GM18499 (cell line): ENCODE measurements around the gene C1orf232.

ENCODE experiments used
- ATAC-seq: cut with Tn5 transposase; IDR thresholded peaks from one replicate; pipeline ENCODE4 v1.9.1; 2021; ENCODE audit warnings: moderate number of reproducible peaks; ENCODE audit not compliant: insufficient read depth, unreplicated experiment

The C1orf232 gene

DNA sequence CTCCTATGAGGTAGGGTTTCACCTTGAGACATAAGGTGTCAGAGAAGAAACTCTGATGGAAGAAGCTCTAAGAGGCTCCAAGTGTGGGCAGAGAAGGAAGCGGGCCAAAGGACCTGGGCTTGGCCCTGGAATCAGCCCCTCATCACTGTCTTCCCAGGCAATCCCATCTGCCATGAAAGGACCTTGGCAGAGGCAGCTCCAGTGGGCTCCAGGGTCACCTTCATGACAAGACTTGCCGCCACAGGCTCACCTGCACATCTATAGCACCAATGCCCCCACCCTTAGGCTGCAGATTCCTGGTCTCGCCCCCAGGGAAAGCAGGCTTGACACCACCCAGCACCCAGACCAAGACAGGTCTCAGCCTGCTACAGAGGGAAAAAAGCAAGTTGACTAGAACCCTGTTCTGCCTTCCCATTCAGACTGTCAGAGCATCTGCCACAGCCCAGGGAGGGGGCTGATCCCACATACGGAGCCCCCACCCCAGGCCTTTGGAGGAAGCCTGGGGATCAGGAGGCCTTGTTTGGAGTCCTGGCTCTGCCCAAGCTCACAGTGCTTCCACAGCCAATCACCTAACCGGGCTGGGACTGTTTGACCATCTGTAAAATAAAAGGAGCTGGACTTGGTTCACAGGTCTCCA is 10.4 kb downstream of the C1orf232 start:
- ATAC-seq = no peak

DNA sequence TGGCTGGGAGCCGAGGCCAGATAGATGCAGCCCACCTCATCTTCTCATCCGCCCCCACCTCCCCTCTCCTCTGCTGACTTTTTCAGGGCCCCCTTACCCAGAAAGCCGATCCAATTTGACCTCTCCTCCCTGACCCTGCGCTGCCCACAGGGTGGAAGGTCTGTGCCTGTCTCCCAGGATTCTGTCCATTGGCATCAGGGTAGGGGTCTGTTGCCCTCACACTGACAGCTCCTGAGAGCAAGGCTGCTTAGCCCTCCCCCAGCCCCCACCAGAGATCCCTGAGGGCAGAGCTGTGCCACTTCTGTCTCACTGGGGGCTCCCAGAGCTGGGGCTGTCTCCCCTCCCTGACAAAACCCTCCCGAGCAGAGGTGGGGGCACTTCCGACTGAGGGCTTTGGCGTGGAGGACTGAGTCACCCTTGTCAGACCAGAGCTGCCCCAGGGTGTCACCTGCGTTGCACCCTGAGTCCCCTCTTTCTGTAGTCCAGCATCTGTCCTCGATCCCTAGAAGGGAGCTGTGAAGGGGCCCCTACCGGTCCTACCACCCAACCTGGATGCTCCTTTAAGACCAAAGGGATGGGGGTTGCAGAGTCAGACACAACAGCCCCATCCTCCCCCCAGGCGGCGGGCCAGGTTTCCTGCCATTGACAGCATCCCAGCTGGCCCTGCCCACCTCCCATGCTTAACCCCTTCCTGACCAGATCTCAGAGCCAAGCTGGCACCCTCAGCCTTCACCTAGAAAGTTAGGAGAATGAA is 12.3 kb downstream of the C1orf232 start:
- ATAC-seq = no peak

DNA sequence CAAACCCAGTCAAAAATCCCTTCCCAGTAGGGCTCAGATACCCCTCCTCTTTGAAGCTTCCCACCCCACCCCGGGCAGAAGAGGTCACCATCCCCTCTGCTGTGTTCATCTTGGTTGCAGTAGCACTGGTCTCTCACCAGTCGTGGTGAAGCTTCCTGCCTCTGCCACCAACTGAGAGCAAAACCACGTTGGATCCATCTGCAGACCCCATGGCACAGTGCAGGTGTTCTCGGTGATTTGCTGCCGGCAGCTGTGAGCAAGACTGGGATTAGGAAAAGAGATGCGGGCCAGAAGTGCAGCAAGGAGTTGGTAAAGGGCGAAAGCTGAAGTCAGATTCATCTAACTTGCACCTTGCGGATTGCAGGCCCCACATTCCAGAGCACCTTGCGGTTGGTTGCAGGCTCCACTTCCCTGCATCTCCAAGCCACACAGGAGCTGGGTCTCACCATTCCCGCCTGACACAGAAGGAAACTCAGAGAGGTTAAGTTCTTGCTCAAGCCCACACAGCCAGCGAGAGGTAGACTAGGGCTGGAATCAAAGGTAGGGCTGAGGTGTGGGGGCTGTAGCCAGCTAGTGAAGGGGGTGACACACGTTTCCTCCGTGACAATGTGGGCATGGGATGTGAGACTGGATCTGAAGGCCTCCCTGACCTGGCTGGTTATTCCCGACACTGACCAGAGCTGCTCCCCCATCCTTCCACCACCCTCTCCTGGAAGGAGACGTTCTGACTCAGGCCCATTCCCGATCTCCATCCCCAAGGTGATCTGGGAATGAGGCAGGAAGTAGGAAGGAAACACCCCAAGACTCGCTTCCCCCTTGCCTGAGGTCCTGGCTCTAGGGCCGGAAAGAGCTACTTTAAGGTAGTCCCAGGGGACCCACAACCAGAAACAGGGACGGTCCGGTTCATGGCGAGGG is 13.1 kb downstream of the C1orf232 start:
- no peak for ATAC-seq

DNA sequence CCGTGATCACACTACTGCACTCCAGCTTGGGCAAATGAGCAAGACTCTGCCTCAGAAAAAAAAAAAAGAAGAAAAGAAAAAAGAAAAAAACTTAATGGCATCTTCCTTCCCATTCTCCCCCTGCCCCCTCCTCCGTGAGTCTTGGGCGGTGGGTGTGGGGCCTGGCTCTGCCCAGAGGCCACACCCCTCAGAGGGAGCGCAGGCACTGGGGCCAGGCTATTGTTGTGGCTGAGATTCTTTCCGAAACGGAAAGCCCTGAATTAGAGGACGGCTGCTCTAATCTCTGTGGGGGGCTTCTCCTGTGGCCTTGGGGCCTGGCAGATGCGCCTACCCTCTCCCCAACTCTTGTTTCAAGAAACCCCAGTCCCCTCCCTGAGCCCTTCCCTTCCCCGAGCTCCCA is 14.0 kb downstream of the C1orf232 start:
- ATAC-seq = no peak

DNA sequence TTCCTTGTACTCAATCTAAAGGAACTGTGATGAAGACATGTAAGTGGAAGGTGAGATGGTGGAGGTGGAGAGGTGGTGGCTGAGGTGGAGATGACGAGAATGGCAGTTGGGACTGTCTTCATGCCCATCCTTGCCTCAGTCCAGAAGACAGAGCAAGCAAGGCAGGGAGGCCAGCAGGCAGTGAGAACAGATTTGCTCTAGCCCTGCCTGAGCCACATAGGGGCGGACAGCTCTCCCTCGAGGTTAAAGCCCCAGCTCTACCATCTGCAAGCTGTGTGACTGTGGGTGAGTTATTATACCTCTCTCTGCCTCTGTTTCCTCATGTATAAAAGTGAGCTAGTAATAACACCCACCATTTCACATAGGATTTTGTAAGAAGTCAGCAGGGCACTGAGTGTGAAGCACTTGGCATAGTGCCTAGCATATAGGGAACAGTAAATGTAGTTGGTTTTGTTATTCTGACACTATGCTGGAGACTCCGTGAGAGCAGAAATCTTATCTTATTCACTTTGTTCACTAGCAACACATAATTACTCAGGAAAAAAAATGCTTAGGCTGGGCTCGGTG is 14.7 kb downstream of the C1orf232 start:
- no peak for ATAC-seq

DNA sequence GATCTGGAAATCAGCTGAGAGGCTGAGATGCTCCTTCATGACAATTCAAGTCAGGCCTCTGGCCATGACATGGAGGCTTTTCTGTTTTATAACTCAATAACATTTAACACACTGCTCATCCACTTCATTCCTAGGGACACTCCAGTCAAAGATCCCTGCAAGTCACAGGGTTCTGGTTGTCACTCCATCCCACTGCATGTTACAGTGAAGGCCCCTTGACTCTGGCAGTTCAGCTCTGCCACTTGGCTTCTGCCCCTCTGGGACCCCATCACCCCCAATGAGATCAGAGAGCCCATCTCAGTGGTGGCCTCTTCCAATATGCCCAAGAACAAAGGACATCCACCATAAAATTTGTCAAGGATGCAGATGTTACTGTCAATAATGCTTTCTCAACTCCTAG is 19.9 kb downstream of the C1orf232 start:
- ATAC-seq = no peak

DNA sequence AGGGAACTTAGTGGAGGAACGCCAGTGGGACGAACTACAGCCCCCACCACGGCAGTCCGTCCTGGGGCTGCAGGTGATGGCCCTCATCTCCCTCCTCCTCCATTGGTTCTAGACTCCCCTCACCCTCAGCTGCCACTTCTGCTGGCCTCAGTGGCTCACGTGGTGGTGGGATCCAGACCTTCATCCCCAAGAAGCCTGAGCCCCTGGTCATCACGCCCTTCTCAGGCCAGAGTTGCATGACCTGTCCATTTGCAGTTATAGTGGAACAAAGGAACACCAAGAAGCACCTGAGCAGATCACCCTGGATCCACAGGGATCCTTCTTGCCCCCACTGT is 22.8 kb downstream of the C1orf232 start:
- ATAC-seq = no peak

DNA sequence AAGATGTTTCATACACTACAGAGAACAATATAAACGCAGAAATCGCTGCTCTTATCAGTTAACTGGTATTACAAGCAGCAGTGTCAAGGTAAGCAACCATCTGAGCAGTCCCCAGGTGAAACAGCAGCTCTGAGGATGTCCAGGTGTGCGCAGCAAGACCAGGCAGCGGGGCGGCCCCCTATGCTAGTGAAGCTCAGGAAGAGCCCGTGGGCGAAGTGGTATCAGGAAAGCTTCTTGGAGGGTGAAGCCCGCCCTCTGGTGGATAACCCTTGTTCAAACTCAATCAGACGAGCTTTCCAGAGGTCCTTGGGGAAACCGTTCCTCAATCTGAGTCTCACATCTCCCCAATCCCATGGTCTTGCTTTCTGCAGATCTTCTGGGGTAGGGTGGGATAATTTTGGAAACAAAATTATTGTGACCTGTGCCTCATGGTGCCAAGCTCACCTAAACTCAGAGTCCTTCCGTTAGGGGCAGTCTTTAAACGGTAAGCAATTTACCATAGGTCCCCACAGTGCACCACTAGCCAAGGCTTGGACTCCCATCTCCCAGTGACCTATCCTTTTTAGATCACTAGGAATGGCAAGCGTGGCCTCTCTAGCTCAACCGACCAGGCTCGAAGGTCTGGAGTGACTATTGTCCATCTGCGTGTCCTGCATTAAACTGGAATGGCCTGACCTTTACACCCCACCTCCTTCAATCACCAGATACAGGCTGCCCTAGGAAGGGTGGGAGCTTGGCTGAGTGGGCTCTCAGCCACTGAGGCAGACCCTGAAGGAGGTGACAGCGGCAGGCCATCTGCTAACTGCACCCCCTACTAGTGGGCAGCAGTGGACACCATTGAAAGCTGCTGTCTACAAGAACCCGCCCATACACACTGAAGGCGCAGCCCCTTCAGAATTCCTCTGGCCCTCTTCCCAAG is 23.5 kb downstream of the C1orf232 start:
- no peak for ATAC-seq

DNA sequence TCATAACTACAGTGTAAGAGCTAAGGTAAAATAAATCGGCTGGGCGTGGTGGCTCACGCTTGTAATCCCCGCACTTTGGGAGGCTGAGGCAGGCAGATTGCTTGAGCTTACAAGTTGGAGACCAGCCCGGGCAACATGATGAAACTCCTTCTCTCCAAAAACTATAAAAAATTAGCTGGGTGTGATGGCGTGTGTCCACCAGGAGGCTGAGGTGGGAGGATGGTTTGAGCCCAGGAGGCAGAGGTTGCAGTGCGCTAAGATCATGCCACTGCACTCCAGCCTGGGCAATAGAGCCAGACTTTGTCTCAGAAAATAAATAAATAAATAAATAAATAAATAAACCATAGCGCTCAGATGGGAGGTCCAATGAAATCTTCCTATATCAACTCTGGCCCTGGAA is 26.6 kb downstream of the C1orf232 start:
- ATAC-seq = no peak

DNA sequence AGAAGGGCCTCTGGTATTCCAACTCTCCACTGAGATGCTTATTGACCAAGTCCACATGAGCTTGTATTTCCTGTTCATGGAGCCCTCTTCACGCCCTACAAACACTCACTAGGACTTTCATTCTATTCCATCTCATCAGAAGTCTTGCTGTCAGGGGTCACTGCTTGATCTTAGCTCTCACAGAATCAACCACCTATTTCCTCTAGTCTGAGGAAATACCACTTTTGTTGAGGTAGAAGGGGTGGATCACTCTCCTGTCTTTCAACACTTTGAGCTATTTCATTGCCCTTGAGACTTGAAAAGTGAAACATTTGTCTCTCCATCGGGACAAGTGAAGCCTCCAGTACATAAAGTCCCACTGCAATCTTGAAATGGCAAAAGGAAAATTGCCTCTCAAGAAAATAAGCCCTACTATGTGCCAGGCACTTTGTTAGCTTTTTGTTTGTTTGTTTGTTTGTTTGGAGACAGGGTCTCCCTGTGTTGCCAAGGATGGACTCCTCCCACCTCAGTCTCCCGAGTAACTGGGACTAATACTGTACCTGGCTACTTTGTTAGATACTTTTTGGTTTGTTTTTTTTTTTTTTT is 29.7 kb downstream of the C1orf232 start:
- ATAC-seq = no peak

DNA sequence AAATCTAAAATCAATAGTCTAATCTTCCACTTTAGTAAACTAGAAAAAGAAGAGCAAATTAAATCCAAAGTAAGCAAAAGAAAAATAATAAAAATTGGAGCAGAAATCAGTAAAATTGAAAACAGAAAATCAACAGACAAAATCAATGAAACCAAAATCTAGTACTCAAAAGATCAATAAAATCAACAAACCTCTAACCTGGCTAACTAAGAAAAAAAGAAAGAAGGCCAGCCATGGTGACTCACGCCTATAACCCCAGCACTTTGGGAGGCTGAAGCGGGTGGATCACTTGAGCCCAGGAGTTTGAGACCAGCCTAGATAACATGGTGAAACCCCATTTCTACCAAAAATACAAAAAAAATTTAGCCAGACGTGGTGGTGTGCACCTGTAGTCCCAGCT is 34.3 kb downstream of the C1orf232 start:
- no peak for ATAC-seq

DNA sequence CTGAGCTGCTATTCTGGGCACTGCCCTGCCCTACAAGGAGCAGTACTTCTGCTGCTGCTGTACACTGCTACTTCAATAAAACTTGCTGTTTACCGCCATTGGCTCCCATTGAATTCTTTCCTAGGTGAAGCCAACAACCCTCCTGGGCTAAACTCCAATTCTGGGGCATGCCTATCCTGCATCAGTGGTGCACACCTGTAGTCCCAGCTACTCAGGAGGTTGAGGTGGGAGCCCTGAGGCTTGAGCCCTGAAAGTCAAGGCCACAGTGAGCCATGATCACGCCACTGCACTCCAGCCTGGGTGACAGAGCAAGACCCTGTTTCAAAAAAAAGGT is 36.0 kb downstream of the C1orf232 start:
- no peak for ATAC-seq

DNA sequence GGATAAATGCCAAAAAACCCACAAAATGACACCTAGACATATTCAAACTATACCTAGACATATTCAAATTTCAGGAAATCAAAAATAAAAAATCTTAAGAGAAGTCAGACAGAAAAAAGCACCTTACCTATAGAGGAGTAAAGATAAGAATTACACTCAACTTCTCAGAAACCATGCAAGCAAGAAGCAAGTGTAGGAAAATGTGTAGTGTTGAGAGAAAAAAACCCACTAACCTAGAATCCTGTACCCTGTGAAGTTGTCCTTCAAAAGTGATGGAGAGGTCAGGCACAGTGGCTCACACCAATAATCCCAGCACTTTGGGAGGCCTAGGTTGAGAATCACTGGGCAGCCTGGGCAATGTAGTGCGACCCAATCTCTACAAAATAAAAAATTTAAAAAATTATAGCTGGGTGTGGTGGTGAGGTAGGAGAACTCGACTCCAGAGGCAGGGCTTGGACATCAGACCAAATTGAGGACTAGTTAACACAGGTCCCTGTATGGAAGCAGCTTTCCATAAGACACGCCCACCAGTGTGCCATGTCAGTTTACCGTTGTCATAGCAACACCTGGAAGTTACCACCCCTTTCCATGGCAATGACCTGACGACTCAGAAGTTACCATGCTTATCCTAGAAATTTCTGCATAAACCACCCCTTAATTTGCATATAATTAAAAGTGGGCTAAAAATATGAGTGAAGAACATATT is 36.5 kb downstream of the C1orf232 start:
- ATAC-seq = no peak

DNA sequence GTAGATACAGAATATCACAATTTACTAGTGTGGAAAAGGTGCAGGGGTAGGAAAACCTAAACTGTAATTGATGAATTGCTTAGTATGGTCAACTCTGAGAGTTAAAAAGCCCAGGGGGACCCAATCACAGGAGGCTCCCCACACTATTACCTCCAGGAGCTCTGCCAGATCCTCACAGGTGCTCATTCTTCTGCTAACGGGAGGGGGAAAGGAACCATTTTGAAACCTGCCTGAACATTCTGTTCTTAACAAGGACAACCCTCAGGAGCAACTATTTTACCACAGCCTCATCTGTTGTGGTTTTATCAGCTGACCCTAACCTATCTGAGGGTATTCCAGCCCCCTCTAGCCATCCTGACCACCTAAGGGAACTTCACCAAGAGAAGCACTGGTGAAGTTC is 38.1 kb downstream of the C1orf232 start:
- no peak for ATAC-seq

DNA sequence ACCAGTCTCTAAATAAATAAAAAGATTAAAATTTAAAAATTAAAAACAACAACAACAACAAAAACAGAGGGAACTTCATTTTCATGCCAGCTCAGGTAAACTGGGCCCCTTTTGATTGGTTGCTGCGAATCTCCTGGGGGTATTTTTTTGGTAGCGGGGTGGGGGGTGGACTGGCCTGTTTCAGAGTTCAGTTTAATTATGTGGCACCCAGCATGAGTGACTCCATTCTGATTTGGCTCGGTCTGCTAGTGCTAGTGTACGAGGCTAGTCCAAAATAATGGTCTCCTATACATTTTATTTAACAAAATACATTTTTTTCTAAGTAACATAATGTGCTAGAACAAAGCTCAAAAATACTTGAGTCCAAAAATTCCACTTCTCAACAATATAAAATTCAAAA is 39.0 kb downstream of the C1orf232 start:
- ATAC-seq = no peak

DNA sequence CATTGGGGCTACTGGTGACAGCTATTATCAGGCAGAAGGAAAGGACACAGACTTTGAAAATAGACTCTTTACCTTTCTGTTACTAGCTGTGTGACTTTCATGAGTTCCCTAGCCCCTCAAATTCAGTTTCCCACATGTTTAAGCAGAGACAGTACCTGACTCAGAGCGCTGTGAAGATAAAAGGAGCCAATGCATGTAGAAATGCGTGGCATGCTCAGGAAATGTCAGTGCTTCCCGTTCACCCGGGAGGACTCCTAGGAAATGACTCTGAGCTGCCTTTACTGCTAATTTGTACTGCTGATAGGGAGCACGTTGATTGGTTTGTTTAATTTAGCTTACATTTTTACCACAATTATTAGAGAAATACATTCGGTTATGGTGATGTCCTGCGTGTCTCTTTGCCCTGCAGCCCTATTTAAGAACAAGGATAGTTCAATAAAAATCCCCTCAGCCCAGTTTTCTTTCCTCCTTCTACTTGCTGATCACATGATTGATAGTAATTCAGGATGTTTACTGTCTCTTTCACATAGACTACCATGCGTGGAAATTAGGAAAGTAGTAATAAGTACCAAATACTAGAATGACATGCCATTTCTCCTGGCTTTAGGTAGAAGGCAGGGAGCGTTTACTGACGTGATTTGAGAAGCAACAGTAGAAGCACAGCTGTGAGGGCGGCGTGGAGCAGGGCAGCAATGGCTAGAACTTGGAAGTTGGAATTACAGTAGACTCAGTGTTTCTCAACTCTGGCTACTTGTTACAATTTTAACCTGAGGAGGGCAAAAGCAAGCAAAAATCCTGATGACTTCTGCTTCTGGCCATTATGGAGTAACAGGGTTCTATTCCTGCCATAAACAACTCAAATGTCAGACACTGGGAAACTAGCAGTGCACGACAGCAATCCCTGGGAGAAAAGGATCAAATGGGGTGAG is 41.3 kb downstream of the C1orf232 start:
- no peak for ATAC-seq

DNA sequence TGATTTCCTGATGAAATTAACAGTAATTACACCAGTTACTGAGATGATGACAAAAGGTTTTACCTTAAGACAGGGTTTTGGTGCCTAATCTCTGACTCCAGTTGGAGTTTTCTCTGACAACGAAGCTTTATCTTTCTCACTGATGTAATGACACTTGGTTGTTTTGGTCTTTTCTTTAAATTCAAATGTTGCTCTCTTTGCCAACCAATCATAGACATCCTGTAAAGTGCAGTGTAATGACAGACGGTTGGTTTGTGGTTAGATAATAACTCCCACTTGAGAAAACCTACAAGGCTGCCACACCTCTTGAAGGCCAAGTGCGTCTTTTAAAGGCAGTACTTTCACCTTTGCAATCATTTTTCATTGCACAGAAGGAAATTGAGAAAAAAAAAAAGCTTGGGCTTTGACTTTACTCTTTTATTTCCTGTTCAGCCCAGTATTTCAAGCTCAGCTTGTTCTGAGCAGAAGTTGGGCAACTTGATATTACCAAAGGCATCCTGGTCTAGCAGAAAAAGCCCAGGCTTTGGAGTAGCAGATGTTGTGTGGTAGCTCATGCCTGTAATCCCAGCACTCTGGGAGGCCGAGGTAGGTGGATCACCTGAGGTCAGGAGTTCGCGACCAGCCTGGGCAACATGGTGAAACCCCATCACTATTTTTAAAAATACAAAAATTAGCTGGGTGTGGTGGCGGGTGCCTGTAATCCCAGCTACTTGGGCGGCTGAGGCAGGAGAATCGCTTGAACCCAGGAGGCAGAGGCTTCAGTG is 42.3 kb downstream of the C1orf232 start:
- no peak for ATAC-seq
